ENCODE data around the gene APOO.

The APOO gene

GRCh38 chrX:23819385-23820234 lies 88.1 kb downstream of the APOO start:
- no peak overlapping the region for H3K4me3 ChIP-seq (ENCODE audit: severe bottlenecking)
- no peaks in the 10 kb centered on the region for H3K27me3 ChIP-seq (ENCODE audit: insufficient read depth, poor library complexity, severe bottlenecking)
- no peak for TF ChIP-seq CTCF (IDR thresholded peaks at IDR 0.05; ENCODE audit: poor library complexity, severe bottlenecking)
- peaks cover 4% of the 10 kb centered on the region for H3K4me1 ChIP-seq (ENCODE audit: insufficient read depth, poor library complexity, severe bottlenecking)
- no peaks in the 10 kb centered on the region for H3K9me3 ChIP-seq (ENCODE audit: severe bottlenecking)
- no peaks in the 10 kb centered on the region for H3K36me3 ChIP-seq (ENCODE audit: low read depth)
- H3K27ac ChIP-seq (ENCODE audit: poor library complexity, severe bottlenecking): no peak overlapping the region
- ATAC-seq (ENCODE audit: low read depth) (peak; percentile 41; the same call in 2 of the 3 replicates), DNase-seq (ENCODE audit: low spot score) (no peak)

GRCh38 chrX:23817979-23818336 lies 89.8 kb downstream of the APOO start:
- Histone ChIP-seq H3K9me3 (ENCODE audit: severe bottlenecking) (no peaks in the 10 kb centered on the region), H3K4me1 (ENCODE audit: insufficient read depth, poor library complexity, severe bottlenecking) (peaks cover 4% of the 10 kb centered on the region), H3K4me3 (ENCODE audit: severe bottlenecking) (no peak overlapping the region), H3K27ac (ENCODE audit: poor library complexity, severe bottlenecking) (no peak overlapping the region), H3K36me3 (ENCODE audit: low read depth) (no peaks in the 10 kb centered on the region), H3K27me3 (ENCODE audit: insufficient read depth, poor library complexity, severe bottlenecking) (no peaks in the 10 kb centered on the region)
- no peak for ATAC-seq (ENCODE audit: low read depth)
- DNase-seq (ENCODE audit: low spot score): no peak
- TF ChIP-seq CTCF (IDR thresholded peaks at IDR 0.05; ENCODE audit: poor library complexity, severe bottlenecking): no peak

GRCh38 chrX:23816179-23816578 lies 91.6 kb downstream of the APOO start:
- H3K4me1 ChIP-seq (ENCODE audit: insufficient read depth, poor library complexity, severe bottlenecking): peaks cover 4% of the 10 kb centered on the region
- no peaks in the 10 kb centered on the region for H3K27me3 ChIP-seq (ENCODE audit: insufficient read depth, poor library complexity, severe bottlenecking)
- DNase-seq (ENCODE audit: low spot score): no peak
- no peak for TF ChIP-seq CTCF (IDR thresholded peaks at IDR 0.05; ENCODE audit: poor library complexity, severe bottlenecking)
- no peak for ATAC-seq (ENCODE audit: low read depth)
- no peak overlapping the region for H3K4me3 ChIP-seq (ENCODE audit: severe bottlenecking)
- no peak overlapping the region for H3K27ac ChIP-seq (ENCODE audit: poor library complexity, severe bottlenecking)
- H3K9me3 ChIP-seq (ENCODE audit: severe bottlenecking): no peaks in the 10 kb centered on the region
- no peaks in the 10 kb centered on the region for H3K36me3 ChIP-seq (ENCODE audit: low read depth)

- Histone ChIP-seq H3K4me3 (ENCODE audit: severe bottlenecking) (no peak overlapping the region), H3K36me3 (ENCODE audit: low read depth) (no peaks in the 10 kb centered on the region), H3K4me1 (ENCODE audit: insufficient read depth, poor library complexity, severe bottlenecking) (peaks cover 7% of the 10 kb centered on the region), H3K27me3 (ENCODE audit: insufficient read depth, poor library complexity, severe bottlenecking) (no peaks in the 10 kb centered on the region), H3K27ac (ENCODE audit: poor library complexity, severe bottlenecking) (no peak overlapping the region), H3K9me3 (ENCODE audit: severe bottlenecking) (no peaks in the 10 kb centered on the region)
- TF ChIP-seq CTCF (IDR thresholded peaks at IDR 0.05; ENCODE audit: poor library complexity, severe bottlenecking): no peak
- ATAC-seq (ENCODE audit: low read depth) (no peak), DNase-seq (ENCODE audit: low spot score) (no peak)
Observed at GRCh38 chrX:23815376-23815775, 92.4 kb downstream of the APOO start.

- Histone ChIP-seq H3K4me3 (ENCODE audit: severe bottlenecking) (no peak overlapping the region), H3K27me3 (ENCODE audit: insufficient read depth, poor library complexity, severe bottlenecking) (no peaks in the 10 kb centered on the region), H3K9me3 (ENCODE audit: severe bottlenecking) (no peaks in the 10 kb centered on the region), H3K4me1 (ENCODE audit: insufficient read depth, poor library complexity, severe bottlenecking) (peaks cover 3% of the 10 kb centered on the region), H3K36me3 (ENCODE audit: low read depth) (no peaks in the 10 kb centered on the region), H3K27ac (ENCODE audit: poor library complexity, severe bottlenecking) (no peak overlapping the region)
- no peak for TF ChIP-seq CTCF (IDR thresholded peaks at IDR 0.05; ENCODE audit: poor library complexity, severe bottlenecking)
- DNase-seq (ENCODE audit: low spot score) (no peak), ATAC-seq (ENCODE audit: low read depth) (no peak)
Observed at GRCh38 chrX:23813808-23814207, 93.9 kb downstream of the APOO start.

Data from RWPE2 (cell line).